ENCODE results near the gene UGGT1. TPM values are rescaled to one million over a fixed set of nuclear protein-coding genes. Genes with fewer than 3 reads are reported as not detected.

UGGT1 gene
- total and polyA plus RNA-seq, 12 donors, result 6.5 to 44.0 (median 28.4) TPM

- Histone ChIP-seq H3K36me3 (peaks cover 0 to 100% (median 64%) of the 10 kb centered on the region in 9 donors), H3K4me3 (no peak overlapping the region), H3K27ac (no peak overlapping the region), H3K27me3 (no peaks in the 10 kb centered on the region), H3K4me1 (peaks cover 0 to 23% (median 11%) of the 10 kb centered on the region in 9 donors), H3K9me3 (no peaks in the 10 kb centered on the region)
- ATAC-seq, result no peak
- intact Hi-C loops (cut with DNase I), result loop anchor here in 7 of 10 donors (5.0 to 10.0 kb wide), 5 partner anchors 55 to 137 kb away; partner anchors contain the start of gene HS6ST1 (in 2 of the 7)
- 96 to 98% methylated on average over 3 of the region's 3 CpGs for whole genome bisulfite sequencing, 2 donors
- DNase-seq, result no peak
- no peak for TF ChIP-seq CTCF (IDR thresholded peaks at IDR 0.05)
These were observed 86.3 kb downstream of the UGGT1 start for GRCh38 chr2:128177315-128177714.

- intact Hi-C loops (cut with DNase I), result loop anchor here in 8 of 10 donors (2.0 to 10.0 kb wide), 6 partner anchors 54 to 137 kb away; partner anchors contain the start of gene HS6ST1 (in 2 of the 8)
- peaks cover 0 to 100% (median 61%) of the 10 kb centered on the region in 9 donors for H3K36me3 ChIP-seq
- peak overlapping the region in 7 of 10 donors; percentile 52 to 84 (median 69) for H3K27ac ChIP-seq
- peaks cover 0 to 23% (median 11%) of the 10 kb centered on the region in 9 donors for H3K4me1 ChIP-seq
- TF ChIP-seq CTCF (IDR thresholded peaks at IDR 0.05), result no peak
- ATAC-seq, result no peak
- DNase-seq, result no peak
- H3K27me3 ChIP-seq, result no peaks in the 10 kb centered on the region
- no peaks in the 10 kb centered on the region for H3K9me3 ChIP-seq
- WGBS, 2 donors, result 78 to 80% methylated on average over 8 of the region's 8 CpGs
- H3K4me3 ChIP-seq, result no peak overlapping the region
These were observed 87.2 kb downstream of the UGGT1 start for GRCh38 chr2:128178149-128178649.

GRCh38 chr2:128178650-128179460 lies 87.9 kb downstream of the UGGT1 start:
- peak overlapping the region; percentile 52 to 84 (median 68) for H3K27ac ChIP-seq
- TF ChIP-seq CTCF (IDR thresholded peaks at IDR 0.05), result peak; percentile 25 to 80 (median 72)
- H3K4me1 ChIP-seq, result peaks cover 0 to 23% (median 11%) of the 10 kb centered on the region in 9 donors
- DNase-seq (peak; percentile 32 to 70), ATAC-seq (peak; percentile 76 to 98 (median 94))
- peaks cover 0 to 100% (median 54%) of the 10 kb centered on the region in 9 donors for H3K36me3 ChIP-seq
- H3K27me3 ChIP-seq, result no peaks in the 10 kb centered on the region
- WGBS, 2 donors, result 45 to 46% methylated on average over 9 of the region's 9 CpGs
- no peaks in the 10 kb centered on the region for H3K9me3 ChIP-seq
- H3K4me3 ChIP-seq, result no peak overlapping the region
- intact Hi-C loops (cut with DNase I), result loop anchor here in 8 of 10 donors (2.0 to 10.0 kb wide), 6 partner anchors 53 to 136 kb away; partner anchors contain the start of gene HS6ST1 (in 2 of the 8)

- peak in 2 of 9 donors; percentile 6 to 16 for TF ChIP-seq CTCF (IDR thresholded peaks at IDR 0.05)
- H3K9me3 ChIP-seq, result no peaks in the 10 kb centered on the region
- ATAC-seq (no peak), DNase-seq (no peak)
- intact Hi-C loops (cut with DNase I), result loop anchor here in 8 of 10 donors (2.0 to 10.0 kb wide), 6 partner anchors 53 to 135 kb away; partner anchors contain the start of gene HS6ST1 (in 2 of the 8)
- 81 to 84% methylated on average over 4 of the region's 4 CpGs for WGBS, 2 donors
- no peak overlapping the region for H3K4me3 ChIP-seq
- peaks cover 0 to 100% (median 50%) of the 10 kb centered on the region in 9 donors for H3K36me3 ChIP-seq
- peaks cover 0 to 23% (median 11%) of the 10 kb centered on the region in 9 donors for H3K4me1 ChIP-seq
- H3K27ac ChIP-seq, result peak overlapping the region in 5 of 10 donors; percentile 69 to 84 (median 72)
- no peaks in the 10 kb centered on the region for H3K27me3 ChIP-seq
These were observed 88.4 kb downstream of the UGGT1 start for GRCh38 chr2:128179461-128179755.

Data from heart right ventricle (tissue), 16 donors.